CD14-positive monocyte (primary cell): ENCODE measurements around the gene ARF5. TPM values are rescaled to one million over a fixed set of nuclear protein-coding genes. Genes with fewer than 3 reads are reported as not detected.

ENCODE experiments used
- DNase-seq, 3 donors: peaks; one replicate each; pipeline ENCODE4 v3.0.0-alpha.2; 2011 to 2022
- H2AFZ ChIP-seq: 2 replicates; pipeline ENCODE4 v1.6.0; 2012; ENCODE audit warnings: mild to moderate bottlenecking, low read depth, low read length, inconsistent platforms; ENCODE audit not compliant: insufficient read depth, poor library complexity, severe bottlenecking
- H3K27ac ChIP-seq, 2 donors: 1 replicate in 1 of 2; 2 replicates in 1 of 2; pipeline ENCODE4 v1.5.1; 2012 to 2013; ENCODE audit warnings: low read length in 2 of 2, control low read depth in 1 of 2, inconsistent platforms in 1 of 2, low read depth in 1 of 2, mild to moderate bottlenecking in 1 of 2
- H3K27me3 ChIP-seq, 2 donors: one replicate each; pipeline versions ENCODE4 v1.6.0 to v1.6.1; 2011 to 2013; ENCODE audit warnings: low read length in 2 of 2; ENCODE audit not compliant: control insufficient read depth in 2 of 2, insufficient read depth in 2 of 2
- H3K36me3 ChIP-seq, 2 donors: replicated peaks in 1 of 2; 1 replicate in 1 of 2; 2 replicates in 1 of 2; pipeline versions ENCODE4 v1.5.1 to v1.6.1; 2012 to 2013; ENCODE audit warnings: low read length in 2 of 2, control low read depth in 1 of 2, inconsistent platforms in 1 of 2, mild to moderate bottlenecking in 1 of 2; ENCODE audit not compliant: insufficient read depth in 2 of 2, control insufficient read depth in 1 of 2
- H3K4me1 ChIP-seq, 2 donors: 1 replicate in 1 of 2; 2 replicates in 1 of 2; pipeline versions ENCODE4 v1.5.1 to v1.6.1; 2012 to 2013; ENCODE audit warnings: low read length in 2 of 2, control low read depth in 1 of 2, inconsistent platforms in 1 of 2, mild to moderate bottlenecking in 1 of 2, moderate library complexity in 1 of 2; ENCODE audit not compliant: insufficient read depth in 2 of 2, control insufficient read depth in 1 of 2
- H3K4me2 ChIP-seq: replicated peaks from 2 replicates; pipeline ENCODE3; 2012; ENCODE audit warnings: low read length, moderate library complexity, mild to moderate bottlenecking; ENCODE audit not compliant: poor library complexity, severe bottlenecking; ENCODE audit errors: extremely low read depth
- H3K4me3 ChIP-seq, 3 experiments: fragments of 200-600 bp in 1 of 3; sonication (generic) in 1 of 3; replicated peaks in 1 of 3; 1 replicate in 2 of 3; 2 replicates in 1 of 3; pipeline ENCODE4 v1.5.1; 2011 to 2013; ENCODE audit warnings: low read length in 3 of 3, mild to moderate bottlenecking in 3 of 3, control low read depth in 2 of 3, low read depth in 2 of 3, inconsistent platforms in 1 of 3, moderate library complexity in 1 of 3
- H3K79me2 ChIP-seq: 2 replicates; pipeline ENCODE4 v1.6.0; 2012; ENCODE audit warnings: mild to moderate bottlenecking, control low read depth, inconsistent platforms, low read length, moderate library complexity; ENCODE audit not compliant: insufficient read depth
- H3K9ac ChIP-seq: 2 replicates; pipeline ENCODE4 v1.6.0; 2017; ENCODE audit warnings: low read length, mild to moderate bottlenecking; ENCODE audit not compliant: insufficient read depth, poor library complexity, severe bottlenecking
- H3K9me3 ChIP-seq, 2 donors: replicated peaks in 1 of 2; 1 replicate in 1 of 2; 2 replicates in 1 of 2; pipeline versions ENCODE4 v1.5.1 to v1.6.1; 2012 to 2013; ENCODE audit warnings: low read length in 2 of 2, control low read depth in 1 of 2; ENCODE audit not compliant: control insufficient read depth in 1 of 2, insufficient read depth in 1 of 2
- H4K20me1 ChIP-seq: 2 replicates; pipeline ENCODE4 v1.6.0; 2012; ENCODE audit warnings: mild to moderate bottlenecking, low read length, control low read depth, moderate library complexity; ENCODE audit not compliant: insufficient read depth
- H3K27ac Mint-ChIP-seq, 7 donors: one replicate each; pipeline ENCODE4 v1.8.0; 2020; ENCODE audit warnings: mild to moderate bottlenecking in 7 of 7, mixed read lengths in 7 of 7, moderate library complexity in 6 of 7, inconsistent platforms in 2 of 7
- H3K27me3 Mint-ChIP-seq, 3 donors: one replicate each; pipeline ENCODE4 v1.8.0; 2021 to 2022; ENCODE audit warnings: low read depth in 3 of 3, mild to moderate bottlenecking in 3 of 3, mixed read lengths in 3 of 3, moderate library complexity in 3 of 3, inconsistent platforms in 1 of 3
- H3K36me3 Mint-ChIP-seq, 2 donors: one replicate each; pipeline ENCODE4 v1.8.0; 2020; ENCODE audit warnings: mixed read lengths in 2 of 2, inconsistent platforms in 1 of 2, mild to moderate bottlenecking in 1 of 2
- H3K4me1 Mint-ChIP-seq: one replicate; pipeline ENCODE4 v1.8.0; 2020; ENCODE audit warnings: mild to moderate bottlenecking, mixed read lengths
- H3K4me3 Mint-ChIP-seq, 2 donors: one replicate each; pipeline ENCODE4 v1.8.0; 2020; ENCODE audit warnings: mild to moderate bottlenecking in 2 of 2, mixed read lengths in 2 of 2, moderate library complexity in 1 of 2
- H3K9me3 Mint-ChIP-seq, 7 donors: one replicate each; pipeline ENCODE4 v1.8.0; 2020 to 2022; ENCODE audit warnings: mixed read lengths in 7 of 7, mild to moderate bottlenecking in 6 of 7, moderate library complexity in 6 of 7, inconsistent platforms in 2 of 7
- CTCF ChIP-seq: fragments of 200-600 bp; IDR thresholded peaks from one replicate; pipeline ENCODE4 v1.8.0; 2022; ENCODE audit warnings: antibody characterized with exemption, mild to moderate bottlenecking
- WGBS: methylation state at CpG from one replicate; pipeline ENCODE4 v1.1.5; 2013; ENCODE audit warnings: missing lambda C conversion rate; ENCODE audit not compliant: insufficient coverage; 5-methylcytosine and 5-hydroxymethylcytosine counted together
- intact Hi-C, 2 donors: fragments of 100-400 bp; cut with micrococcal nuclease; formaldehyde crosslinking; loops; one replicate each; pipeline versions ENCODE4 v1.15.0 to v1.15.1; 2023
- polyA plus RNA-seq, 3 donors: library from polyadenylated mRNA; depleted of rRNA in 1 of 3; unstranded in 2 of 3; stranded (reverse) in 1 of 3; fragments of 300-500 nt in 2 of 3; fragments of >200 nt in 1 of 3; fragmentation: Illumina TruSeq in 2 of 3; gene quantifications; 1 replicate in 2 of 3; 2 replicates in 1 of 3; pipeline ENCODE4 v1.2.3, GENCODE V29; 2012 to 2021

The ARF5 gene
- polyA plus RNA-seq, 3 donors = 278 to 408 (median 313) TPM

- no peak overlapping the region for H3K4me3 ChIP-seq
- H4K20me1 ChIP-seq = peaks cover 4% of the 10 kb centered on the region
- H3K9me3 ChIP-seq = no peaks in the 10 kb centered on the region
- no CpG with 5 or more reads among the region's 1 CpG for WGBS
- peaks cover 32 to 43% of the 10 kb centered on the region in 2 donors for H3K4me1 ChIP-seq
- no peak overlapping the region for H3K4me3 Mint-ChIP-seq
- peaks cover 0 to 2% (median 0%) of the 10 kb centered on the region in 7 donors for H3K9me3 Mint-ChIP-seq
- peak overlapping the region; percentile 6 to 59 for H3K27ac ChIP-seq
- H3K27me3 ChIP-seq = no peaks in the 10 kb centered on the region
- H2AFZ ChIP-seq = no peak overlapping the region
- no peak for TF ChIP-seq CTCF
- peak; percentile 70 to 84 (median 77) for DNase-seq
- H3K4me1 Mint-ChIP-seq = peaks cover 39% of the 10 kb centered on the region
- H3K36me3 Mint-ChIP-seq = peaks cover 20 to 27% of the 10 kb centered on the region in 2 donors
- no peaks in the 10 kb centered on the region for H3K79me2 ChIP-seq
- intact Hi-C loops = no loop called here
- H3K4me2 ChIP-seq = no peak overlapping the region
- H3K36me3 ChIP-seq = peaks cover 15 to 17% of the 10 kb centered on the region in 2 donors
- H3K9ac ChIP-seq = no peak overlapping the region
- peak overlapping the region; percentile 36 to 89 (median 81) for H3K27ac Mint-ChIP-seq
- peaks cover 2 to 7% (median 4%) of the 10 kb centered on the region in 3 donors for H3K27me3 Mint-ChIP-seq
These were observed 6.3 kb downstream of the ARF5 start for GRCh38 chr7:127594490-127594889.

GRCh38 chr7:127595737-127596136 lies 7.5 kb downstream of the ARF5 start:
- intact Hi-C loops = no loop called here
- Mint-ChIP-seq H3K4me1 (peaks cover 30% of the 10 kb centered on the region), H3K27ac (peak overlapping the region in 1 of 7 donors; percentile 69), H3K9me3 (peaks cover 0 to 2% (median 0%) of the 10 kb centered on the region in 7 donors), H3K27me3 (peaks cover 4 to 7% (median 5%) of the 10 kb centered on the region in 3 donors), H3K4me3 (no peak overlapping the region), H3K36me3 (peaks cover 13 to 18% of the 10 kb centered on the region in 2 donors)
- Histone ChIP-seq H3K9ac (no peak overlapping the region), H3K79me2 (no peaks in the 10 kb centered on the region), H3K4me3 (no peak overlapping the region), H3K4me2 (no peak overlapping the region), H3K27me3 (no peaks in the 10 kb centered on the region), H2AFZ (no peak overlapping the region), H3K9me3 (no peaks in the 10 kb centered on the region), H4K20me1 (peaks cover 4% of the 10 kb centered on the region), H3K36me3 (peaks cover 12 to 14% of the 10 kb centered on the region in 2 donors), H3K4me1 (peaks cover 24 to 33% of the 10 kb centered on the region in 2 donors), H3K27ac (no peak overlapping the region)
- 100% methylated on average over 3 of the region's 5 CpGs for WGBS
- no peak for DNase-seq
- no peak for TF ChIP-seq CTCF
